HepG2 (cell line): ENCODE data around the gene OR2T27. TPM values are rescaled to one million over a fixed set of nuclear protein-coding genes. Genes with fewer than 3 reads are reported as not detected.

Experiments
- ATAC-seq: fragments of 200-7000 bp; cut with Tn5 transposase; 3 replicates; pipeline ENCODE4 v1.9.1; 2020; ENCODE audit warnings: mild to moderate bottlenecking, moderate library complexity
- BruUV-seq: library from RNA; stranded (reverse); fragments of 400-500 nt; replicated peaks from 2 replicates; lab custom pipeline; 2021; lab: Mats Ljungman, UMichigan
- CTCF ChIA-PET: fragments of 300-600 bp; formaldehyde crosslinking; extraction: SDS; loops from one replicate; lab custom pipeline; 2021; ENCODE audit warnings: low total read pairs, inconsistent platforms, low intra/inter-chr PET ratio; lab: Yijun Ruan, JAX
- POLR2A ChIA-PET: fragments of 350-600 bp; sonication (Branson Sonifier 250); formaldehyde crosslinking; loops from one replicate; lab custom pipeline; 2020; ENCODE audit warnings: antibody characterized with exemption, inconsistent platforms; lab: Yijun Ruan, JAX
- DNase-seq: peaks from one replicate; pipeline ENCODE4 v3.0.0-alpha.2; 2015; ENCODE audit warnings: low spot score
- FAIRE-seq: peaks from 3 replicates; lab custom pipeline; 2011; peaks lifted over from hg19 to GRCh38; lab: Jason Lieb, UNC
- H2AFZ ChIP-seq: one replicate; pipeline ENCODE4 v1.6.1; 2011; ENCODE audit warnings: low read length, inconsistent platforms
- H3K27ac ChIP-seq: fragments of 300-600 bp; 3 replicates; pipeline ENCODE4 v1.8.0; 2011; ENCODE audit warnings: mixed run types, mild to moderate bottlenecking, mixed read lengths, low read length, inconsistent platforms; ENCODE audit not compliant: insufficient read depth; ENCODE audit errors: extremely low read length
- H3K27me3 ChIP-seq, 2 experiments: fragments of 200-600 bp in 1 of 2; 2 replicates in 1 of 2; 3 replicates in 1 of 2; pipeline versions ENCODE4 v1.6.0 to v1.8.0; 2011; ENCODE audit warnings: low read length in 2 of 2, mild to moderate bottlenecking in 2 of 2, moderate library complexity in 2 of 2, inconsistent platforms in 1 of 2; ENCODE audit not compliant: insufficient read depth in 2 of 2, control insufficient read depth in 1 of 2
- H3K36me3 ChIP-seq, 2 experiments: fragments of 200-600 bp in 1 of 2; replicated peaks in 1 of 2; 2 replicates in 1 of 2; 3 replicates in 1 of 2; pipeline versions ENCODE4 v1.5.1 to v1.8.0; 2011; ENCODE audit warnings: low read length in 2 of 2, inconsistent platforms in 1 of 2; ENCODE audit not compliant: insufficient read depth in 2 of 2, control insufficient read depth in 1 of 2
- H3K4me1 ChIP-seq: 2 replicates; pipeline ENCODE4 v1.5.1; 2012; ENCODE audit warnings: low read length, inconsistent platforms; ENCODE audit not compliant: insufficient read depth
- H3K4me2 ChIP-seq: 2 replicates; pipeline ENCODE4 v1.6.0; 2011; ENCODE audit warnings: low read depth, low read length, inconsistent platforms
- H3K4me3 ChIP-seq, 3 experiments: fragments of 200-600 bp in 1 of 3; sonication (generic), shearing (Covaris generic) in 1 of 3; replicated peaks in 1 of 3; 2 replicates each; pipeline ENCODE4 v1.5.1; 2011 to 2016; ENCODE audit warnings: low read length in 3 of 3, inconsistent platforms in 2 of 3, low read depth in 2 of 3, mild to moderate bottlenecking in 2 of 3, control low read depth in 1 of 3, mixed read lengths in 1 of 3; ENCODE audit not compliant: insufficient read depth in 1 of 3
- H3K79me2 ChIP-seq: one replicate; pipeline ENCODE4 v1.6.1; 2011; ENCODE audit warnings: low read length, inconsistent platforms; ENCODE audit not compliant: insufficient read depth
- H3K9ac ChIP-seq: 2 replicates; pipeline ENCODE4 v1.6.0; 2011; ENCODE audit warnings: mild to moderate bottlenecking, low read depth, low read length, inconsistent platforms; ENCODE audit not compliant: insufficient read depth
- H3K9me3 ChIP-seq: 2 replicates; pipeline ENCODE4 v1.5.1; 2012; ENCODE audit warnings: mild to moderate bottlenecking, low read length
- H4K20me1 ChIP-seq: 2 replicates; pipeline ENCODE4 v1.6.0; 2011; ENCODE audit warnings: inconsistent platforms, mild to moderate bottlenecking, low read length, moderate library complexity; ENCODE audit not compliant: insufficient read depth
- HDAC1 ChIP-seq: sonication (generic); formaldehyde crosslinking; IDR thresholded peaks from 2 replicates; pipeline ENCODE4 v1.5.1; 2020; ENCODE audit warnings: mild to moderate bottlenecking, missing genetic modification reagents
- NFYB ChIP-seq: sonication (generic); formaldehyde crosslinking; IDR thresholded peaks from 2 replicates; pipeline ENCODE4 v1.4.0; 2020; ENCODE audit warnings: missing genetic modification reagents
- PRDM10 ChIP-seq: sonication (generic); formaldehyde crosslinking; IDR thresholded peaks from 2 replicates; pipeline ENCODE4 v1.4.0; 2020; ENCODE audit warnings: low read depth, missing genetic modification reagents
- RARA ChIP-seq: IDR thresholded peaks from 2 replicates; pipeline ENCODE4 v1.6.1; 2016; ENCODE audit warnings: missing genetic modification reagents, missing compliant biosample characterization
- SIN3B ChIP-seq: fragments of 150-350 bp; IDR thresholded peaks from 2 replicates; pipeline ENCODE4 v1.6.1; 2014; ENCODE audit warnings: low read length
- TARDBP ChIP-seq: sonication (generic); formaldehyde crosslinking; IDR thresholded peaks from 2 replicates; pipeline ENCODE4 v1.8.0; 2022; ENCODE audit warnings: mild to moderate bottlenecking, missing genetic modification reagents
- ZBTB25 ChIP-seq: IDR thresholded peaks from 2 replicates; pipeline ENCODE4 v1.6.1; 2018; ENCODE audit warnings: missing genetic modification reagents
- ZFP36 ChIP-seq: fragments of 150-350 bp; IDR thresholded peaks from 2 replicates; pipeline ENCODE4 v1.6.1; 2018; ENCODE audit warnings: borderline replicate concordance, low read length, low read depth; ENCODE audit not compliant: partially characterized antibody
- ZMYM2 ChIP-seq: sonication (generic); formaldehyde crosslinking; IDR thresholded peaks from 2 replicates; pipeline ENCODE4 v1.8.0; 2022; ENCODE audit warnings: mild to moderate bottlenecking, missing genetic modification reagents
- ZNF556 ChIP-seq: sonication (generic); formaldehyde crosslinking; IDR thresholded peaks from 2 replicates; pipeline ENCODE4 v1.4.0; 2020; ENCODE audit warnings: mild to moderate bottlenecking, missing genetic modification reagents, borderline replicate concordance
- ZNF678 ChIP-seq: sonication (generic); formaldehyde crosslinking; IDR thresholded peaks from 2 replicates; pipeline ENCODE4 v1.4.0; 2020; ENCODE audit warnings: mild to moderate bottlenecking, missing genetic modification reagents
- ZNF770 ChIP-seq: sonication (generic); formaldehyde crosslinking; IDR thresholded peaks from 2 replicates; pipeline ENCODE4 v1.5.0; 2020; ENCODE audit warnings: mild to moderate bottlenecking, missing genetic modification reagents
- WGBS: methylation state at CpG from one replicate; pipeline ENCODE4 v1.1.6; 2017; ENCODE audit warnings: low lambda C conversion rate; 5-methylcytosine and 5-hydroxymethylcytosine counted together
- in situ Hi-C: cut with HindIII; loops from 2 replicates; pipeline ENCODE4 v1.10.0; 2017; ENCODE audit warnings: low pct_unique_long_range_greater_than_20kb; ENCODE audit not compliant: extremely low pct_ligation_motif_present
- intact Hi-C: fragments of 100-400 bp; cut with micrococcal nuclease; formaldehyde crosslinking; loops from one replicate; pipeline ENCODE4 v1.10.0; 2022; ENCODE audit not compliant: unreplicated experiment
- polyA plus RNA-seq, 8 experiments: library from polyadenylated mRNA; depleted of rRNA in 3 of 8; stranded (reverse) in 7 of 8; unstranded in 1 of 8; fragments of >200 nt; fragmentation: Illumina TruSeq in 4 of 8; extraction: Trizol in 4 of 8; gene quantifications; 2 replicates each; pipeline versions ENCODE4 v1.2.1 to v1.2.3, GENCODE V29; 2011 to 2016; ENCODE audit warnings: low read depth in 4 of 8, missing spikeins in 1 of 8, mixed read lengths in 1 of 8; ENCODE audit not compliant: insufficient read depth in 1 of 8
- total RNA-seq, 5 experiments: library from RNA; depleted of rRNA; stranded (reverse); fragments of >200 nt; fragmentation: Illumina TruSeq; extraction: Trizol; gene quantifications; 2 replicates each; pipeline ENCODE4 v1.2.3, GENCODE V29; 2016; ENCODE audit warnings: low read depth in 1 of 5
- TF ChIP-seq, protein P1 (sequence below), 2 experiments: IDR thresholded peaks; 2 replicates each; pipeline ENCODE4 v1.6.1; 2011 to 2012; ENCODE audit warnings: low read length in 2 of 2, borderline replicate concordance in 1 of 2, low read depth in 1 of 2, mild to moderate bottlenecking in 1 of 2, moderate library complexity in 1 of 2
- TF ChIP-seq, protein P2 (sequence below): sonication (generic); formaldehyde crosslinking; IDR thresholded peaks from 2 replicates; pipeline ENCODE4 v1.8.1; 2023; ENCODE audit warnings: mild to moderate bottlenecking, missing genetic modification reagents, borderline replicate concordance

The OR2T27 gene
- total and polyA plus RNA-seq, 2 of the 13 experiments (the other 11 are each of a cell fraction or from before 2014, with no cell fraction given), result not detected

DNA sequence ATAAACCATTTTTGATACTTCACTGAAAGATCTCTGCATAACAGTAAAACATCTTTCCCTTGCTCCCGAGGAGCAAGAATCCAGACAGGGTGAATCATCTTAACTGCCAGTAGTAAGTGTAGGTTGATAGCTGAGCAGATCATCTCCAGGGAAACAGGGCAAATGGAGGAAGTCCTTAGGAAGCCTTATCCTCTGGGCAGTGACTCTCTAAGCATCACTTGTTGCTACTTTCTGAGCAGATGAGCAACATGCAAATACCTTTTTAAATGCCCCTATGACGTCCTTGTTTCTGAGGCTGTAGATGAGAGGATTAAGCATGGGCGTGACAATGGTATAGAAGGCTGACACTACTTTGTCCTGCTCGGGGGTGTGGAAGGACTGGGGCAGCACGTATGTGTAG is 29.4 kb downstream of the OR2T27 start:
- no peaks in the 10 kb centered on the region for H4K20me1 ChIP-seq
- no peaks in the 10 kb centered on the region for H3K79me2 ChIP-seq
- no peak for ATAC-seq
- in situ Hi-C loops, result loop anchor here (10.0 kb wide), 1 partner anchor 69 kb away; no protein-coding TSS in a partner anchor
- no peak overlapping the region for H2AFZ ChIP-seq
- intact Hi-C loops, result no loop called here
- ChIA-PET CTCF (no interaction called here), POLR2A (no interaction called here)
- H3K4me1 ChIP-seq, result no peaks in the 10 kb centered on the region
- no peaks in the 10 kb centered on the region; a peak in 1 of 5 replicates for H3K27me3 ChIP-seq
- H3K27ac ChIP-seq, result no peak overlapping the region
- 3% methylated on average over 5 of the region's 5 CpGs for WGBS
- no peak overlapping the region for H3K4me2 ChIP-seq
- no TSS peak for BruUV-seq
- H3K9ac ChIP-seq, result no peak overlapping the region
- no peak for DNase-seq
- FAIRE-seq, result no peak
- no peak overlapping the region for H3K4me3 ChIP-seq
- no peaks in the 10 kb centered on the region for H3K9me3 ChIP-seq
- no peaks in the 10 kb centered on the region for H3K36me3 ChIP-seq
- TF ChIP-seq, protein P1, sequence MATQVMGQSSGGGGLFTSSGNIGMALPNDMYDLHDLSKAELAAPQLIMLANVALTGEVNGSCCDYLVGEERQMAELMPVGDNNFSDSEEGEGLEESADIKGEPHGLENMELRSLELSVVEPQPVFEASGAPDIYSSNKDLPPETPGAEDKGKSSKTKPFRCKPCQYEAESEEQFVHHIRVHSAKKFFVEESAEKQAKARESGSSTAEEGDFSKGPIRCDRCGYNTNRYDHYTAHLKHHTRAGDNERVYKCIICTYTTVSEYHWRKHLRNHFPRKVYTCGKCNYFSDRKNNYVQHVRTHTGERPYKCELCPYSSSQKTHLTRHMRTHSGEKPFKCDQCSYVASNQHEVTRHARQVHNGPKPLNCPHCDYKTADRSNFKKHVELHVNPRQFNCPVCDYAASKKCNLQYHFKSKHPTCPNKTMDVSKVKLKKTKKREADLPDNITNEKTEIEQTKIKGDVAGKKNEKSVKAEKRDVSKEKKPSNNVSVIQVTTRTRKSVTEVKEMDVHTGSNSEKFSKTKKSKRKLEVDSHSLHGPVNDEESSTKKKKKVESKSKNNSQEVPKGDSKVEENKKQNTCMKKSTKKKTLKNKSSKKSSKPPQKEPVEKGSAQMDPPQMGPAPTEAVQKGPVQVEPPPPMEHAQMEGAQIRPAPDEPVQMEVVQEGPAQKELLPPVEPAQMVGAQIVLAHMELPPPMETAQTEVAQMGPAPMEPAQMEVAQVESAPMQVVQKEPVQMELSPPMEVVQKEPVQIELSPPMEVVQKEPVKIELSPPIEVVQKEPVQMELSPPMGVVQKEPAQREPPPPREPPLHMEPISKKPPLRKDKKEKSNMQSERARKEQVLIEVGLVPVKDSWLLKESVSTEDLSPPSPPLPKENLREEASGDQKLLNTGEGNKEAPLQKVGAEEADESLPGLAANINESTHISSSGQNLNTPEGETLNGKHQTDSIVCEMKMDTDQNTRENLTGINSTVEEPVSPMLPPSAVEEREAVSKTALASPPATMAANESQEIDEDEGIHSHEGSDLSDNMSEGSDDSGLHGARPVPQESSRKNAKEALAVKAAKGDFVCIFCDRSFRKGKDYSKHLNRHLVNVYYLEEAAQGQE (IDR thresholded peaks at IDR 0.05; ENCODE audit: borderline replicate concordance in 1 of 2, low read depth in 1 of 2, low read length in 2 of 2), result no peak
- TF ChIP-seq TARDBP (CRISPR knock-in tag) (no peak), PRDM10 (CRISPR knock-in tag) (no peak), NFYB (no peak), ZBTB25 (no peak), ZNF770 (CRISPR knock-in tag) (no peak), HDAC1 (CRISPR knock-in tag) (no peak), SIN3B (no peak), ZNF678 (no peak), ZFP36 (no peak), ZNF556 (CRISPR knock-in tag) (no peak), RARA (CRISPR knock-in tag) (no peak), ZMYM2 (CRISPR knock-in tag) (no peak)
- TF ChIP-seq, protein P2, sequence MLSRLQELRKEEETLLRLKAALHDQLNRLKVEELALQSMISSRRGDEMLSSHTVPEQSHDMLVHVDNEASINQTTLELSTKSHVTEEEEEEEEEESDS (CRISPR knock-in tag), result no peak
